OCI-LY7 (cell line): ENCODE measurements around the gene FNDC1. TPM values are rescaled to one million over a fixed set of nuclear protein-coding genes. Genes with fewer than 3 reads are reported as not detected.

Source experiments
- BruUV-seq: library from RNA; stranded (reverse); fragments of 400-500 nt; replicated peaks from 2 replicates; lab custom pipeline; 2021; lab: Mats Ljungman, UMichigan
- CTCF ChIA-PET: fragments of 300-600 bp; sonication (Branson Sonifier 250); formaldehyde crosslinking; loops from one replicate; lab custom pipeline; 2022; ENCODE audit warnings: antibody characterized with exemption; ENCODE audit not compliant: unreplicated experiment; lab: Charles Lee
- POLR2A ChIA-PET: fragments of 300-600 bp; sonication (Branson Sonifier 250); formaldehyde crosslinking; loops from one replicate; lab custom pipeline; 2022; ENCODE audit warnings: antibody characterized with exemption; lab: Charles Lee
- DNase-seq: peaks from one replicate; pipeline ENCODE4 v3.0.0-alpha.2; 2015; ENCODE audit warnings: low spot score
- H2AFZ ChIP-seq: fragments of 200-600 bp; sonication (generic), shearing (Covaris generic); 2 replicates; pipeline ENCODE4 v1.6.1; 2014; ENCODE audit warnings: mild to moderate bottlenecking, antibody characterized with exemption, low read length, moderate library complexity
- H3K27ac ChIP-seq: fragments of 200-600 bp; sonication (generic); 2 replicates; pipeline ENCODE4 v1.5.1; 2014; ENCODE audit warnings: mixed run types, low read depth, mild to moderate bottlenecking, moderate library complexity, low read length, inconsistent platforms; ENCODE audit not compliant: poor library complexity, severe bottlenecking
- H3K36me3 ChIP-seq: fragments of 200-600 bp; sonication (generic); 2 replicates; pipeline ENCODE4 v1.6.1; 2014; ENCODE audit warnings: mild to moderate bottlenecking, antibody characterized with exemption, low read length, moderate library complexity, mixed read lengths; ENCODE audit not compliant: insufficient read depth
- H3K4me1 ChIP-seq: fragments of 200-600 bp; sonication (generic); 2 replicates; pipeline ENCODE4 v1.5.1; 2014; ENCODE audit warnings: mild to moderate bottlenecking, low read length; ENCODE audit not compliant: insufficient read depth, poor library complexity, severe bottlenecking
- H3K4me2 ChIP-seq: fragments of 200-600 bp; sonication (generic); 2 replicates; pipeline ENCODE4 v1.6.1; 2014; ENCODE audit warnings: mild to moderate bottlenecking, low read length
- H3K4me3 ChIP-seq: fragments of 200-600 bp; sonication (generic); 2 replicates; pipeline ENCODE4 v1.5.1; 2014; ENCODE audit warnings: mild to moderate bottlenecking, low read depth, low read length; ENCODE audit not compliant: poor library complexity, severe bottlenecking
- H3K79me2 ChIP-seq: fragments of 200-600 bp; sonication (generic); 2 replicates; pipeline ENCODE4 v1.6.1; 2016; ENCODE audit warnings: low read depth, mild to moderate bottlenecking, low read length, moderate library complexity, mixed read lengths; ENCODE audit not compliant: insufficient read depth
- H3K9me2 ChIP-seq: fragments of 200-600 bp; sonication (generic); 2 replicates; pipeline ENCODE4 v1.6.1; 2016; ENCODE audit warnings: mild to moderate bottlenecking, low read length, mixed read lengths; ENCODE audit not compliant: insufficient read depth
- H3K9me3 ChIP-seq: fragments of 200-600 bp; sonication (generic); 2 replicates; pipeline ENCODE4 v1.6.1; 2014; ENCODE audit warnings: mild to moderate bottlenecking, mixed run types, low read length, mixed read lengths
- H4K20me1 ChIP-seq: fragments of 200-600 bp; sonication (generic); 2 replicates; pipeline ENCODE4 v1.6.1; 2014; ENCODE audit warnings: mild to moderate bottlenecking, antibody characterized with exemption, low read length, moderate library complexity, mixed read lengths; ENCODE audit not compliant: insufficient read depth
- EZH2phosphoT487 ChIP-seq: fragments of 200-600 bp; sonication (generic); IDR thresholded peaks from 2 replicates; pipeline ENCODE4 v1.6.1; 2018; ENCODE audit warnings: low read depth, borderline replicate concordance, mild to moderate bottlenecking, mixed run types, antibody characterized with exemption, low read length, moderate library complexity, mixed read lengths
- intact Hi-C: fragments of 100-400 bp; cut with micrococcal nuclease; formaldehyde crosslinking; loops from one replicate; pipeline ENCODE4 v1.10.0; 2022; ENCODE audit not compliant: unreplicated experiment
- total RNA-seq, 2 experiments: library from RNA; depleted of rRNA in 1 of 2; stranded (reverse); fragments of >200 nt in 1 of 2; shearing (Covaris generic) in 1 of 2; gene quantifications; 2 replicates each; pipeline ENCODE4 v1.2.3, GENCODE V29; 2014 to 2022
- TF ChIP-seq, protein P1 (sequence below): fragments of 200-600 bp; sonication (generic); conservative IDR thresholded peaks from 2 replicates; pipeline ENCODE4 v1.5.1; 2014; ENCODE audit warnings: mild to moderate bottlenecking, antibody characterized with exemption, low read length, moderate library complexity, mixed read lengths

The FNDC1 gene
- total RNA-seq, 2 experiments from 2014 or later, result 0.16 to 19.9 TPM

DNA sequence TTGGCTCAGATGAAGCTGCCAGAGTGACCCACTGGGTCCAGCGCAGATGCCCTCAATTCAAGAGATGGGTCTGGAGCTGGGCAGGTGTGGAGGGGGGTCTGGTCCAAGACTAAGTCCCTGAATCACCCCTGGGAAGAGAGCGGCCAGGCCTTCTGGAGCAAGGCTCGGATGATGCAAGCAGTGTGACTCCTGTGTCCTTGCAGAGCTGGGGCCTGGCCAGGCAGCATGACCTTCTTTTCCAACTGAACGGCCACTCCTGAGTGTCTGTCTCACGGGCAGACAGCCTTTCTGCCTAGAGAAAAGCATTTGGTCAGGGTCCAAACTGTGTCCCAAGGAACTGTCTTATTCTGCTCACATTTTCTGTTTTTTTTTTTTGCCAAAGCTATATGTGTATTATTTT lies 42.6 kb upstream of the FNDC1 start:
- peaks cover 73% of the 10 kb centered on the region for H3K4me1 ChIP-seq
- intact Hi-C loops, result loop anchor here (5.0 kb wide), 2 partner anchors 259 to 309 kb away; partner anchors contain the start of gene EZR
- no peaks in the 10 kb centered on the region for H4K20me1 ChIP-seq
- CTCF ChIA-PET, result interaction anchor here (0.9 to 1.2 kb wide), 5 partner anchors 11 to 22 kb away, joined by 3 to 7 read pairs (median 5); no protein-coding TSS in a partner anchor
- no peaks in the 10 kb centered on the region for H3K79me2 ChIP-seq
- H2AFZ ChIP-seq, result peak overlapping the region; percentile 20; the same call in 1 of the 2 replicates
- H3K4me3 ChIP-seq, result peak overlapping the region; percentile 51
- H3K36me3 ChIP-seq, result no peaks in the 10 kb centered on the region; the same call in 1 of the 2 replicates
- no TSS peak for BruUV-seq
- H3K9me3 ChIP-seq, result peaks cover 11% of the 10 kb centered on the region; the same call in 1 of the 2 replicates
- no peak for DNase-seq
- H3K27ac ChIP-seq, result peak overlapping the region; percentile 89
- TF ChIP-seq EZH2phosphoT487, result no peak
- TF ChIP-seq, protein P1, sequence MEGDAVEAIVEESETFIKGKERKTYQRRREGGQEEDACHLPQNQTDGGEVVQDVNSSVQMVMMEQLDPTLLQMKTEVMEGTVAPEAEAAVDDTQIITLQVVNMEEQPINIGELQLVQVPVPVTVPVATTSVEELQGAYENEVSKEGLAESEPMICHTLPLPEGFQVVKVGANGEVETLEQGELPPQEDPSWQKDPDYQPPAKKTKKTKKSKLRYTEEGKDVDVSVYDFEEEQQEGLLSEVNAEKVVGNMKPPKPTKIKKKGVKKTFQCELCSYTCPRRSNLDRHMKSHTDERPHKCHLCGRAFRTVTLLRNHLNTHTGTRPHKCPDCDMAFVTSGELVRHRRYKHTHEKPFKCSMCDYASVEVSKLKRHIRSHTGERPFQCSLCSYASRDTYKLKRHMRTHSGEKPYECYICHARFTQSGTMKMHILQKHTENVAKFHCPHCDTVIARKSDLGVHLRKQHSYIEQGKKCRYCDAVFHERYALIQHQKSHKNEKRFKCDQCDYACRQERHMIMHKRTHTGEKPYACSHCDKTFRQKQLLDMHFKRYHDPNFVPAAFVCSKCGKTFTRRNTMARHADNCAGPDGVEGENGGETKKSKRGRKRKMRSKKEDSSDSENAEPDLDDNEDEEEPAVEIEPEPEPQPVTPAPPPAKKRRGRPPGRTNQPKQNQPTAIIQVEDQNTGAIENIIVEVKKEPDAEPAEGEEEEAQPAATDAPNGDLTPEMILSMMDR, result no peak
- no peaks in the 10 kb centered on the region for H3K9me2 ChIP-seq
- POLR2A ChIA-PET, result interaction anchor here (0.6 to 5.8 kb wide), 13 partner anchors 9 to 387 kb away, joined by 3 to 116 read pairs (median 4); no protein-coding TSS in a partner anchor
- peak overlapping the region; percentile 78 for H3K4me2 ChIP-seq

DNA sequence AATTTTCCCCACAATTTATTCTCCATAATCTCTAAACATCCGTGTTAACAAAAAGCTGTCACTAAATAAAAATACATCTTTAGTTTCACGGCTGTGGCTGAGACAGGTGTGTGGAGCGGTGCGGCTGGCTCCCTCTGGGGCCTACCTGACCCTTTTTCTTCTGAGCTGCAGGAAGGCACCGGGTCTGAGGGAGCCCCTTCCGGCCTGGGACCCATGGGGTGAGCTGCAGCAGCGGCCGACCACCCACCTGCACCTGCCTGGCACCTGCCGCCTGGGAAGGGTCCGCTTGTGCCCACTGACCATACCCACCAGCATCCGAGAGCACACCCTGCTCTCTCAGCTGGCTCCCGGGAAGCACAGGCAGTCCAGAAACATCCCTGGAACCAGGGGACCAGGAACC lies 41.5 kb upstream of the FNDC1 start:
- Histone ChIP-seq H3K4me1 (peaks cover 80% of the 10 kb centered on the region), H4K20me1 (no peaks in the 10 kb centered on the region), H3K27ac (peak overlapping the region; percentile 89), H3K4me3 (peak overlapping the region; percentile 53), H3K9me3 (peaks cover 11% of the 10 kb centered on the region; the same call in 1 of the 2 replicates), H3K79me2 (no peaks in the 10 kb centered on the region), H2AFZ (peak overlapping the region; percentile 62), H3K9me2 (no peaks in the 10 kb centered on the region), H3K4me2 (peak overlapping the region; percentile 85), H3K36me3 (no peaks in the 10 kb centered on the region; the same call in 1 of the 2 replicates)
- ChIA-PET POLR2A (interaction anchor here (0.5 to 5.8 kb wide), 18 partner anchors 9 to 531 kb away, joined by 3 to 116 read pairs (median 4); partner anchors contain the start of gene RSPH3), CTCF (interaction anchor here (0.6 to 2.1 kb wide), 6 partner anchors 18 to 117 kb away, joined by 3 to 7 read pairs (median 4); no protein-coding TSS in a partner anchor)
- TF ChIP-seq EZH2phosphoT487, result no peak
- TF ChIP-seq, protein P1, result 0 out of 2 replicates have a peak, but pooled peaks have one; percentile 11
- intact Hi-C loops, result loop anchor here (1.0 to 5.0 kb wide), 4 partner anchors 22 to 310 kb away; partner anchors contain the start of gene EZR
- BruUV-seq, result TSS peak; percentile 69
- DNase-seq, result peak; percentile 82

DNA sequence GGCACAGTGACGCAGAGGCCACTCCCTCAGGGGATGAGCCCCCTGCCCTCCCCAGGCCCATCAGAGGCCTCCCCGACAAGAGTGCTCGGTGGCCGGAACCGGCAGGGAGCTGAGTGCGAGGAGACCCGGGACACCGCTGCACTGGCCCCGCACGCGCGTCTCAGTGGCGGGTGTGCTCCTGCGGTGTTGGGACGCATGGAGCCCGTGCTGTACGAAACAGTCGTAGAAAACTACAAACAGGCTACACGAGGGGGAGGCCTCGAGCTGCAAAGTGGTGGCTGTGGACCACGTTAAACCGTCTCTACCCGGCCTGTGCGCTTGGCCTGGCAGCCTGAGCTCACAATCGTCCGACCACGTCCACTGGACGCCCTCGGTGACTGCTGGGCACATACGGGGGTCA lies 40.2 kb upstream of the FNDC1 start:
- peaks cover 86% of the 10 kb centered on the region for H3K4me1 ChIP-seq
- intact Hi-C loops, result loop anchor here (5.0 kb wide), 2 partner anchors 262 to 312 kb away; partner anchors contain the start of gene EZR
- H3K79me2 ChIP-seq, result no peaks in the 10 kb centered on the region
- H3K4me3 ChIP-seq, result no peak overlapping the region
- no peak overlapping the region for H2AFZ ChIP-seq
- no peaks in the 10 kb centered on the region for H4K20me1 ChIP-seq
- H3K27ac ChIP-seq, result no peak overlapping the region
- TF ChIP-seq EZH2phosphoT487, result no peak
- TF ChIP-seq, protein P1, result no peak
- ChIA-PET CTCF (interaction anchor here (0.9 to 2.1 kb wide), 3 partner anchors 15 to 24 kb away, joined by 3 to 7 read pairs (median 6); no protein-coding TSS in a partner anchor), POLR2A (interaction anchor here (0.7 to 5.8 kb wide), 15 partner anchors 8 to 885 kb away, joined by 3 to 116 read pairs (median 4); no protein-coding TSS in a partner anchor)
- DNase-seq, result no peak
- no peaks in the 10 kb centered on the region for H3K36me3 ChIP-seq
- no peak overlapping the region for H3K4me2 ChIP-seq
- H3K9me3 ChIP-seq, result peaks cover 3% of the 10 kb centered on the region; the same call in 1 of the 2 replicates
- no TSS peak for BruUV-seq
- no peaks in the 10 kb centered on the region for H3K9me2 ChIP-seq
